Panc1 (cell line): ENCODE measurements around the gene POU2AF3.

ENCODE experiments used
- POLR2AphosphoS5 ChIP-seq: IDR thresholded peaks from 2 replicates; pipeline ENCODE4 v1.6.1; 2012; ENCODE audit warnings: mild to moderate bottlenecking, low read depth, low read length, moderate library complexity
- SIN3A ChIP-seq: IDR thresholded peaks from 2 replicates; pipeline ENCODE4 v1.6.1; 2012; ENCODE audit warnings: low read depth, mild to moderate bottlenecking, low read length, moderate library complexity, borderline replicate concordance; ENCODE audit not compliant: insufficient read depth
- TCF7L2 ChIP-seq: IDR thresholded peaks from 2 replicates; pipeline ENCODE4 v1.6.1; 2011; ENCODE audit warnings: mild to moderate bottlenecking, low read depth, low read length, inconsistent platforms
- TF ChIP-seq, protein P1 (sequence below), 2 experiments: IDR thresholded peaks; 2 replicates each; pipeline ENCODE4 v1.6.1; 2011 to 2012; ENCODE audit warnings: low read depth in 2 of 2, control low read depth in 1 of 2, low read length in 1 of 2, mild to moderate bottlenecking in 1 of 2, moderate library complexity in 1 of 2; ENCODE audit not compliant: insufficient read depth in 1 of 2
- TF ChIP-seq, protein P2 (sequence below): fragments of 450-650 bp; IDR thresholded peaks from 2 replicates; pipeline ENCODE4 v1.5.1; 2017; ENCODE audit warnings: mild to moderate bottlenecking

DNA sequence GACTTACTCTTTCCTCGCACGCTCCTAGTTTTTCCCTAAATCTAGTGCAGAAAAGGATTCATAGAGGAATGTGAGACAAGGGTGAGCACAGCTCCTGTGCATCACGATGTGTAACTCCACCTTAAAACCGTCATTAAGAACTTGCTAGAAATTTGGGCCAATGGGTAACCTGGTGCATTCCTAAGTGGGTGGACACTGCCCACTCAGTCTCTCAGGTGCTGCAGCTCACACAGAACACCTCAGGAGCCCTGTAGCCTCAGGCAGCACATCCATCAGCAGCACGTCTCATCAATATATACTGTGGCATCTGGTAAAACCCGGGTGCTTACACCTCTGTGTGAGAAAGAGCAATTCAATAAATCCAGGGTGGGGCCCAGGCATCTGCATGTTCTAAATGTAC lies 12.4 kb downstream of the POU2AF3 start:
- TF ChIP-seq, protein P1, sequence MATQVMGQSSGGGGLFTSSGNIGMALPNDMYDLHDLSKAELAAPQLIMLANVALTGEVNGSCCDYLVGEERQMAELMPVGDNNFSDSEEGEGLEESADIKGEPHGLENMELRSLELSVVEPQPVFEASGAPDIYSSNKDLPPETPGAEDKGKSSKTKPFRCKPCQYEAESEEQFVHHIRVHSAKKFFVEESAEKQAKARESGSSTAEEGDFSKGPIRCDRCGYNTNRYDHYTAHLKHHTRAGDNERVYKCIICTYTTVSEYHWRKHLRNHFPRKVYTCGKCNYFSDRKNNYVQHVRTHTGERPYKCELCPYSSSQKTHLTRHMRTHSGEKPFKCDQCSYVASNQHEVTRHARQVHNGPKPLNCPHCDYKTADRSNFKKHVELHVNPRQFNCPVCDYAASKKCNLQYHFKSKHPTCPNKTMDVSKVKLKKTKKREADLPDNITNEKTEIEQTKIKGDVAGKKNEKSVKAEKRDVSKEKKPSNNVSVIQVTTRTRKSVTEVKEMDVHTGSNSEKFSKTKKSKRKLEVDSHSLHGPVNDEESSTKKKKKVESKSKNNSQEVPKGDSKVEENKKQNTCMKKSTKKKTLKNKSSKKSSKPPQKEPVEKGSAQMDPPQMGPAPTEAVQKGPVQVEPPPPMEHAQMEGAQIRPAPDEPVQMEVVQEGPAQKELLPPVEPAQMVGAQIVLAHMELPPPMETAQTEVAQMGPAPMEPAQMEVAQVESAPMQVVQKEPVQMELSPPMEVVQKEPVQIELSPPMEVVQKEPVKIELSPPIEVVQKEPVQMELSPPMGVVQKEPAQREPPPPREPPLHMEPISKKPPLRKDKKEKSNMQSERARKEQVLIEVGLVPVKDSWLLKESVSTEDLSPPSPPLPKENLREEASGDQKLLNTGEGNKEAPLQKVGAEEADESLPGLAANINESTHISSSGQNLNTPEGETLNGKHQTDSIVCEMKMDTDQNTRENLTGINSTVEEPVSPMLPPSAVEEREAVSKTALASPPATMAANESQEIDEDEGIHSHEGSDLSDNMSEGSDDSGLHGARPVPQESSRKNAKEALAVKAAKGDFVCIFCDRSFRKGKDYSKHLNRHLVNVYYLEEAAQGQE (IDR thresholded peaks at IDR 0.05; ENCODE audit: insufficient read depth in 1 of 2, low read depth in 2 of 2, low read length in 1 of 2), result no peak
- TF ChIP-seq, protein P2, sequence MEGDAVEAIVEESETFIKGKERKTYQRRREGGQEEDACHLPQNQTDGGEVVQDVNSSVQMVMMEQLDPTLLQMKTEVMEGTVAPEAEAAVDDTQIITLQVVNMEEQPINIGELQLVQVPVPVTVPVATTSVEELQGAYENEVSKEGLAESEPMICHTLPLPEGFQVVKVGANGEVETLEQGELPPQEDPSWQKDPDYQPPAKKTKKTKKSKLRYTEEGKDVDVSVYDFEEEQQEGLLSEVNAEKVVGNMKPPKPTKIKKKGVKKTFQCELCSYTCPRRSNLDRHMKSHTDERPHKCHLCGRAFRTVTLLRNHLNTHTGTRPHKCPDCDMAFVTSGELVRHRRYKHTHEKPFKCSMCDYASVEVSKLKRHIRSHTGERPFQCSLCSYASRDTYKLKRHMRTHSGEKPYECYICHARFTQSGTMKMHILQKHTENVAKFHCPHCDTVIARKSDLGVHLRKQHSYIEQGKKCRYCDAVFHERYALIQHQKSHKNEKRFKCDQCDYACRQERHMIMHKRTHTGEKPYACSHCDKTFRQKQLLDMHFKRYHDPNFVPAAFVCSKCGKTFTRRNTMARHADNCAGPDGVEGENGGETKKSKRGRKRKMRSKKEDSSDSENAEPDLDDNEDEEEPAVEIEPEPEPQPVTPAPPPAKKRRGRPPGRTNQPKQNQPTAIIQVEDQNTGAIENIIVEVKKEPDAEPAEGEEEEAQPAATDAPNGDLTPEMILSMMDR, result no peak
- TF ChIP-seq SIN3A, result no peak
- TF ChIP-seq POLR2AphosphoS5, result no peak
- TF ChIP-seq TCF7L2, result no peak
